Tibial nerve (tissue), 4 donors: ENCODE measurements around the gene IFITM5. TPM values are rescaled to one million over a fixed set of nuclear protein-coding genes. Genes with fewer than 3 reads are reported as not detected.
A peak's percentile ranks its signal among the peaks of the same experiment; 100 is the strongest.
"Not testable (repeated sequence)": the region's sequence is repeated elsewhere in the genome, so short reads cannot be mapped to it uniquely, and the experiment has no call there.

Experiments used
- DNase-seq, 2 donors: peaks; one replicate each; pipeline ENCODE4 v3.0.0-alpha.2; 2019; ENCODE audit warnings: low spot score in 2 of 2
- H3K27ac ChIP-seq, 4 donors: fragments of 200-600 bp; sonication (generic) in 3 of 4; one replicate each; pipeline ENCODE4 v1.5.1; 2017 to 2019; ENCODE audit warnings: mild to moderate bottlenecking in 1 of 4
- H3K27me3 ChIP-seq, 2 donors: fragments of 200-600 bp; sonication (generic) in 1 of 2; one replicate each; pipeline versions ENCODE4 v1.5.1 to v1.6.0; 2017 to 2019
- H3K36me3 ChIP-seq, 3 donors: fragments of 200-600 bp; sonication (generic); one replicate each; pipeline ENCODE4 v1.5.1; 2018 to 2019
- H3K4me1 ChIP-seq, 4 donors: fragments of 200-600 bp; sonication (generic) in 3 of 4; one replicate each; pipeline ENCODE4 v1.5.1; 2017 to 2019
- H3K4me3 ChIP-seq, 4 donors: fragments of 200-600 bp; sonication (generic) in 3 of 4; one replicate each; pipeline ENCODE4 v1.5.1; 2017 to 2019; ENCODE audit warnings: mild to moderate bottlenecking in 1 of 4, moderate library complexity in 1 of 4
- H3K9me3 ChIP-seq, 4 donors: fragments of 200-600 bp; sonication (generic) in 3 of 4; one replicate each; pipeline ENCODE4 v1.5.1; 2017 to 2019
- EP300 ChIP-seq, 2 donors: sonication (generic); formaldehyde crosslinking; IDR thresholded peaks; one replicate each; pipeline ENCODE4 v1.6.1; 2017; ENCODE audit warnings: antibody characterized with exemption in 2 of 2, mild to moderate bottlenecking in 1 of 2
- POLR2A ChIP-seq, 2 donors: fragments of 450-650 bp; IDR thresholded peaks; one replicate each; pipeline ENCODE4 v1.6.1; 2017; ENCODE audit warnings: antibody characterized with exemption in 2 of 2, mild to moderate bottlenecking in 2 of 2, moderate library complexity in 2 of 2
- WGBS, 2 donors: methylation state at CpG; one replicate each; pipeline ENCODE4 v1.1.5; 2018; 5-methylcytosine and 5-hydroxymethylcytosine counted together
- total RNA-seq, 4 donors: library from RNA; depleted of rRNA; stranded (reverse); fragments of >200 nt; gene quantifications; one replicate each; pipeline ENCODE4 v1.1.0, GENCODE V29; 2016
- TF ChIP-seq, protein P1 (sequence below), 5 experiments: fragments of 200-600 bp in 3 of 5; fragments of 450-650 bp in 2 of 5; sonication (generic) in 3 of 5; IDR thresholded peaks; one replicate each; pipeline ENCODE4 v1.5.1; 2016 to 2019; ENCODE audit warnings: antibody characterized with exemption in 5 of 5, mild to moderate bottlenecking in 3 of 5, moderate library complexity in 2 of 5

The IFITM5 gene
- total RNA-seq, 4 donors from 2014 or later = not detected

- H3K4me3 ChIP-seq = peak overlapping the region; percentile 46 to 90 (median 70)
- 88 to 90% methylated on average over 35 to 42 of the region's 48 CpGs for WGBS, 2 donors
- H3K27me3 ChIP-seq = peaks cover 0 to 10% of the 10 kb centered on the region in 2 donors
- DNase-seq = no peak
- TF ChIP-seq, protein P1, sequence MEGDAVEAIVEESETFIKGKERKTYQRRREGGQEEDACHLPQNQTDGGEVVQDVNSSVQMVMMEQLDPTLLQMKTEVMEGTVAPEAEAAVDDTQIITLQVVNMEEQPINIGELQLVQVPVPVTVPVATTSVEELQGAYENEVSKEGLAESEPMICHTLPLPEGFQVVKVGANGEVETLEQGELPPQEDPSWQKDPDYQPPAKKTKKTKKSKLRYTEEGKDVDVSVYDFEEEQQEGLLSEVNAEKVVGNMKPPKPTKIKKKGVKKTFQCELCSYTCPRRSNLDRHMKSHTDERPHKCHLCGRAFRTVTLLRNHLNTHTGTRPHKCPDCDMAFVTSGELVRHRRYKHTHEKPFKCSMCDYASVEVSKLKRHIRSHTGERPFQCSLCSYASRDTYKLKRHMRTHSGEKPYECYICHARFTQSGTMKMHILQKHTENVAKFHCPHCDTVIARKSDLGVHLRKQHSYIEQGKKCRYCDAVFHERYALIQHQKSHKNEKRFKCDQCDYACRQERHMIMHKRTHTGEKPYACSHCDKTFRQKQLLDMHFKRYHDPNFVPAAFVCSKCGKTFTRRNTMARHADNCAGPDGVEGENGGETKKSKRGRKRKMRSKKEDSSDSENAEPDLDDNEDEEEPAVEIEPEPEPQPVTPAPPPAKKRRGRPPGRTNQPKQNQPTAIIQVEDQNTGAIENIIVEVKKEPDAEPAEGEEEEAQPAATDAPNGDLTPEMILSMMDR (IDR thresholded peaks at IDR 0.05) = no peak
- TF ChIP-seq EP300 (IDR thresholded peaks at IDR 0.05) (no peak), POLR2A (IDR thresholded peaks at IDR 0.05) (no peak)
- H3K4me1 ChIP-seq = peaks cover 0 to 22% (median 15%) of the 10 kb centered on the region in 4 donors
- H3K9me3 ChIP-seq = no peaks in the 10 kb centered on the region
- H3K27ac ChIP-seq = peak overlapping the region; percentile 30 to 87 (median 82)
- H3K36me3 ChIP-seq = peaks cover 0 to 38% (median 0%) of the 10 kb centered on the region in 3 donors
Observed at GRCh38 chr11:289712-290620, 9.4 kb downstream of the IFITM5 start.

DNA sequence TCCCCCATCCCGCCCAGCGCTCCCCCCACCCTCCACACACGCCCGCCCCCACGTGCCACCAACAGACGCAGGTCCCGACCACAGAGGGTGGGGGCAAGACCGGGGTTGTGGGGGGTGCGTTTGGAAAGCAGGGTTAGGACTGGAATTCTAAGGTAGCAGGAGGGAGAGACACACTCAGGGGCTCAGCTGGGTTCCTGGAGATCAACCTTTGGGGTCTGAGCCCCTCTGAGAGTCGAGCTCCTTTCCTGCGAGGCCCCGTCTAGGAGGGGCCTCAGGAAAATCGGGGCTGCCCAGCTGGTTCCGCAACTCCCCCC, 10.0 kb downstream of the IFITM5 start:
- H3K9me3 ChIP-seq = no peaks in the 10 kb centered on the region
- 29% methylated on average over 6 to 7 of the region's 14 CpGs for WGBS, 2 donors
- peak overlapping the region; percentile 30 to 87 (median 82) for H3K27ac ChIP-seq
- TF ChIP-seq, protein P1 (IDR thresholded peaks at IDR 0.05) = no peak
- TF ChIP-seq EP300 (IDR thresholded peaks at IDR 0.05) = no peak
- no peak for TF ChIP-seq POLR2A (IDR thresholded peaks at IDR 0.05)
- peaks cover 0 to 22% (median 15%) of the 10 kb centered on the region in 4 donors for H3K4me1 ChIP-seq
- H3K27me3 ChIP-seq = peaks cover 0 to 16% of the 10 kb centered on the region in 2 donors
- H3K4me3 ChIP-seq = peak overlapping the region; percentile 46 to 90 (median 70)
- DNase-seq = no peak
- H3K36me3 ChIP-seq = peaks cover 0 to 32% (median 0%) of the 10 kb centered on the region in 3 donors

GRCh38 chr11:288478-289397, 10.6 kb downstream of the IFITM5 start, which contains the start of gene PGGHG:
Gene PGGHG (plus strand): TSS chr11:289126. CDS start chr11:289817, 691 bp downstream.
- Histone ChIP-seq H3K27ac (peak within 1 kb of the TSS; percentile 30 to 87 (median 82)), H3K4me1 (peaks cover 0 to 22% (median 15%) of the 10 kb centered on the region in 4 donors), H3K4me3 (peak within 1 kb of the TSS; percentile 53 to 90 (median 70)), H3K9me3 (no peaks in the 10 kb centered on the region), H3K36me3 (peaks cover 0 to 26% (median 0%) of the 10 kb centered on the region in 3 donors), H3K27me3 (peaks cover 0 to 22% of the 10 kb centered on the region in 2 donors)
- TF ChIP-seq, protein P1 (IDR thresholded peaks at IDR 0.05) = no peak
- no peak for TF ChIP-seq POLR2A (IDR thresholded peaks at IDR 0.05)
- DNase-seq = peak; percentile 43
- WGBS, 2 donors = 1% methylated on average over 32 to 45 of the region's 112 CpGs

DNA sequence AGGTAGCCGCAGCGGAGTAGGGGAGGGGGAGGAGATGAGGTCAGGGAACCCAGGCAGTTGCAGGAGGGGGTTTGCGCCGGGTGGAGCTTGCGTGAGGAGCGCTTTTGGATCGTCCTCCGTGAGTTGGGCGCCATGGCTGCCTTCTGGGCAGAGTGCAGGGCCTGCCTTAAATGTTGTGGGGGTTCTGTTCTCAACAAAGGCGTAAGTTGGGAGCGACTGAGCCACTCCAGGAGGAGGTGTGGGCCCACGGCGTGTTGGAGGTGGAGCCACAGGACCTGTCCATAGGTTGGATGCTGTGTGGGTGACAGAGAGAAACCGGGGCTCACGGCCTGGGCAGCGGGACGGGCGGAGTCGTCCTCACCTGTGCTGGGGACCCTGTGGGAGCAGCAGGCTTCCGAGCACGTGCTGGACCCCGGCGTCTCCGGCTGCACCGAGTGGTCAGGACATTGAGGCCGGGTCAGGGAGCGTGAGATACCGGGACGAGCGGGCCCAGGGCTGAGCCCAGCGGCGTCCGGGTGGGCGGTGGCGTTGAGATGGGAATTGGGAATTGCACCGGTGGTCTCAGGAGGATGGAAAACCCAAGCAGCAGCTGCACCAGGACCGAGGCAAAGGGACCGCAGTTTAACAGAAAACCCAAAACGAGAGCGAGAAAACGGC, 11.4 kb downstream of the IFITM5 start:
- Histone ChIP-seq H3K27me3 (peaks cover 0 to 29% of the 10 kb centered on the region in 2 donors), H3K4me3 (peak overlapping the region; percentile 53 to 90 (median 70)), H3K9me3 (no peaks in the 10 kb centered on the region), H3K36me3 (peaks cover 0 to 18% (median 0%) of the 10 kb centered on the region in 3 donors), H3K4me1 (peaks cover 0 to 22% (median 15%) of the 10 kb centered on the region in 4 donors), H3K27ac (peak overlapping the region in 2 of 4 donors; percentile 86 to 87)
- DNase-seq = no peak
- TF ChIP-seq POLR2A (IDR thresholded peaks at IDR 0.05) (no peak), EP300 (IDR thresholded peaks at IDR 0.05) (no peak)
- TF ChIP-seq, protein P1 (IDR thresholded peaks at IDR 0.05) = no peak
- WGBS, 2 donors = 32 to 39% methylated on average over 38 to 41 of the region's 41 CpGs

GRCh38 chr11:286977-287820, 12.1 kb downstream of the IFITM5 start:
- 88% methylated on average over 27 of the region's 27 CpGs for WGBS, 2 donors
- DNase-seq, H3K9me3 ChIP-seq: not testable (repeated sequence)
- Histone ChIP-seq H3K27ac (peak overlapping the region in 1 of 4 donors; percentile 86), H3K36me3 (peaks cover 0 to 11% (median 0%) of the 10 kb centered on the region in 3 donors), H3K4me1 (peaks cover 0 to 22% (median 15%) of the 10 kb centered on the region in 4 donors), H3K27me3 (peaks cover 0 to 36% of the 10 kb centered on the region in 2 donors), H3K4me3 (peak overlapping the region in 1 of 4 donors; percentile 69)
